ENCODE measurements around the gene MARCHF5. TPM values are rescaled to one million over a fixed set of nuclear protein-coding genes. Genes with fewer than 3 reads are reported as not detected.

Gene MARCHF5
- total RNA-seq, 1 donor from 2014 or later: 49.9 TPM

- no peak for TF ChIP-seq CTCF (IDR thresholded peaks at IDR 0.05)
- Mint-ChIP-seq H3K9me3 (ENCODE audit: unreplicated experiment) (no peaks in the 10 kb centered on the region), H3K4me1 (ENCODE audit: unreplicated experiment) (peaks cover 14% of the 10 kb centered on the region), H3K27me3 (ENCODE audit: unreplicated experiment) (no peaks in the 10 kb centered on the region), H3K4me3 (ENCODE audit: unreplicated experiment) (no peak overlapping the region), H3K27ac (ENCODE audit: unreplicated experiment) (peak overlapping the region; percentile 42), H3K36me3 (ENCODE audit: unreplicated experiment) (no peaks in the 10 kb centered on the region)
- no peak for DNase-seq (ENCODE audit: extremely low spot score, unreplicated experiment)
These were observed 23.6 kb upstream of the MARCHF5 start for GRCh38 chr10:92267343-92267742.

- Mint-ChIP-seq H3K4me1 (ENCODE audit: unreplicated experiment) (peaks cover 14% of the 10 kb centered on the region), H3K4me3 (ENCODE audit: unreplicated experiment) (no peak overlapping the region), H3K27ac (ENCODE audit: unreplicated experiment) (no peak overlapping the region), H3K9me3 (ENCODE audit: unreplicated experiment) (no peaks in the 10 kb centered on the region), H3K36me3 (ENCODE audit: unreplicated experiment) (no peaks in the 10 kb centered on the region), H3K27me3 (ENCODE audit: unreplicated experiment) (no peaks in the 10 kb centered on the region)
- TF ChIP-seq CTCF (IDR thresholded peaks at IDR 0.05): no peak
- no peak for DNase-seq (ENCODE audit: extremely low spot score, unreplicated experiment)
These were observed 22.2 kb upstream of the MARCHF5 start for GRCh38 chr10:92268748-92269147.

- Mint-ChIP-seq H3K27ac (ENCODE audit: unreplicated experiment) (no peak overlapping the region), H3K4me3 (ENCODE audit: unreplicated experiment) (no peak overlapping the region)
These were observed 16.9 kb upstream of the MARCHF5 start for GRCh38 chr10:92274071-92274470.

GRCh38 chr10:92278996-92279696 is 11.8 kb upstream of the MARCHF5 start:
- Mint-ChIP-seq H3K4me1 (ENCODE audit: unreplicated experiment) (peaks cover 5% of the 10 kb centered on the region), H3K36me3 (ENCODE audit: unreplicated experiment) (no peaks in the 10 kb centered on the region), H3K27ac (ENCODE audit: unreplicated experiment) (peak overlapping the region; percentile 15), H3K4me3 (ENCODE audit: unreplicated experiment) (no peak overlapping the region), H3K27me3 (ENCODE audit: unreplicated experiment) (no peaks in the 10 kb centered on the region), H3K9me3 (ENCODE audit: unreplicated experiment) (no peaks in the 10 kb centered on the region)
- no peak for TF ChIP-seq CTCF (IDR thresholded peaks at IDR 0.05)
- DNase-seq (ENCODE audit: extremely low spot score, unreplicated experiment): no peak

More at GRCh38 chr10:92274071-92274470, 16.9 kb upstream of the MARCHF5 start:
- no peak for DNase-seq (ENCODE audit: extremely low spot score, unreplicated experiment)
- H3K36me3 Mint-ChIP-seq (ENCODE audit: unreplicated experiment): no peaks in the 10 kb centered on the region
- H3K27me3 Mint-ChIP-seq (ENCODE audit: unreplicated experiment): no peaks in the 10 kb centered on the region
- no peak for TF ChIP-seq CTCF (IDR thresholded peaks at IDR 0.05)
- no peaks in the 10 kb centered on the region for H3K4me1 Mint-ChIP-seq (ENCODE audit: unreplicated experiment)
- H3K9me3 Mint-ChIP-seq (ENCODE audit: unreplicated experiment): no peaks in the 10 kb centered on the region

- Mint-ChIP-seq H3K4me1 (ENCODE audit: unreplicated experiment) (peaks cover 9% of the 10 kb centered on the region), H3K36me3 (ENCODE audit: unreplicated experiment) (no peaks in the 10 kb centered on the region), H3K4me3 (ENCODE audit: unreplicated experiment) (no peak overlapping the region), H3K9me3 (ENCODE audit: unreplicated experiment) (no peaks in the 10 kb centered on the region), H3K27ac (ENCODE audit: unreplicated experiment) (peak overlapping the region; percentile 52), H3K27me3 (ENCODE audit: unreplicated experiment) (no peaks in the 10 kb centered on the region)
- TF ChIP-seq CTCF (IDR thresholded peaks at IDR 0.05): no peak
- no peak for DNase-seq (ENCODE audit: extremely low spot score, unreplicated experiment)
These were observed 6.8 kb upstream of the MARCHF5 start for GRCh38 chr10:92284112-92284704.
